Inflammatory macrophage (primary cell): Measurements from ENCODE around the gene OLIG1.

ENCODE experiments used
- DNase-seq, 2 donors: peaks; one replicate each; pipeline ENCODE4 v3.0.0-alpha.2; 2020 to 2022
- total RNA-seq, 18 experiments: gene quantifications; one replicate each; lab custom pipeline; 2026; ENCODE audit warnings: mixed read lengths in 6 of 18, inconsistent platforms in 2 of 18; lab: John Stamatoyannopoulos, UW

OLIG1 gene, protein sequence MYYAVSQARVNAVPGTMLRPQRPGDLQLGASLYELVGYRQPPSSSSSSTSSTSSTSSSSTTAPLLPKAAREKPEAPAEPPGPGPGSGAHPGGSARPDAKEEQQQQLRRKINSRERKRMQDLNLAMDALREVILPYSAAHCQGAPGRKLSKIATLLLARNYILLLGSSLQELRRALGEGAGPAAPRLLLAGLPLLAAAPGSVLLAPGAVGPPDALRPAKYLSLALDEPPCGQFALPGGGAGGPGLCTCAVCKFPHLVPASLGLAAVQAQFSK
- 0 to 1.2 (median 0.17) reads per million in 18 experiments for total RNA-seq

DNA sequence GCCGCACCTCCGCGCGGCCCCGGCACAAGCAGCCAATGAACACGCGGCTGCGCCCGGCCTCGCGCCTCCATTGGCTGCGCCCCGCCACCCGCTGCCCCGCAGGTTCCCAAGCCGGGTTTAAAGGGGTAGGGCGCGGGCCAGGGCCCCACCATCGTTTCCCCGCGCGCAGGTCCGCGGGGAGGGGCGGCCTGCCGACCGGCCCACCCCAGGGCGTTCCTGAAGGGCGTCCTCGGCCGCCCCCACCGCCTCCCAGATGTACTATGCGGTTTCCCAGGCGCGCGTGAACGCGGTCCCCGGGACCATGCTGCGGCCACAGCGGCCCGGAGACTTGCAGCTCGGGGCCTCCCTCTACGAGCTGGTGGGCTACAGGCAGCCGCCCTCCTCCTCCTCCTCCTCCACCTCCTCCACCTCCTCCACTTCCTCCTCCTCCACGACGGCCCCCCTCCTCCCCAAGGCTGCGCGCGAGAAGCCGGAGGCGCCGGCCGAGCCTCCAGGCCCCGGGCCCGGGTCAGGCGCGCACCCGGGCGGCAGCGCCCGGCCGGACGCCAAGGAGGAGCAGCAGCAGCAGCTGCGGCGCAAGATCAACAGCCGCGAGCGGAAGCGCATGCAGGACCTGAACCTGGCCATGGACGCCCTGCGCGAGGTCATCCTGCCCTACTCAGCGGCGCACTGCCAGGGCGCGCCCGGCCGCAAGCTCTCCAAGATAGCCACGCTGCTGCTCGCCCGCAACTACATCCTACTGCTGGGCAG, at the start of gene OLIG1:
Gene OLIG1, plus strand, starts transcription at position 148 of the 750 bp plus-strand sequence. Its CDS starts 106 bp downstream, at position 254.
- peak; percentile 47 to 66 for DNase-seq

DNA sequence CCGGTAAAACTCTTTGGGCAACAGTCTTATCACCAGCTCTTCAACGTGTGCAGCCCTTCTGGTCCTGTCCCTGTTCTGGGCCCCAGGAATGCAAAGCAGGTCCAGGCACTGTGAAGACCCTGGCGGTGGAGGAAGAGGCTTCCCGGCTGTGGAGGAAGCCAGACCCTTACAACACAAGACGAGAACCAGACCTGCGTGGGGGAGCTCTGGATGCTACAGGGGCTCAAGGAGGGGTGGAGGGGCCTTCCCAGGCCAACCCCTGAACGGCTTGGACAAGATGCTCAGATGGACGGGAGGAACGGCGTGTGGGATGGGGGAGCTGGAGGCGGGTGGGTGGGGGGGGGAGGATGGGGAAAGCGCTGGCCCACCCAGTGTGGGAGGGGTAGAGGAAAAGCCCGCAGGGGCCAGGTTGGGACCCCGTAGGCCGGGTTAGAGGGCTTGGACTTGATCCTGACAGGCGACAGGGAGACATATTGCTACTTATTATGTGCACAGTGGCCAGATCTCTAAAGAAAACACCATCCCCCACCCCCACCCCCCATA, 49.3 kb upstream of the OLIG1 start:
- no peak for DNase-seq

DNA sequence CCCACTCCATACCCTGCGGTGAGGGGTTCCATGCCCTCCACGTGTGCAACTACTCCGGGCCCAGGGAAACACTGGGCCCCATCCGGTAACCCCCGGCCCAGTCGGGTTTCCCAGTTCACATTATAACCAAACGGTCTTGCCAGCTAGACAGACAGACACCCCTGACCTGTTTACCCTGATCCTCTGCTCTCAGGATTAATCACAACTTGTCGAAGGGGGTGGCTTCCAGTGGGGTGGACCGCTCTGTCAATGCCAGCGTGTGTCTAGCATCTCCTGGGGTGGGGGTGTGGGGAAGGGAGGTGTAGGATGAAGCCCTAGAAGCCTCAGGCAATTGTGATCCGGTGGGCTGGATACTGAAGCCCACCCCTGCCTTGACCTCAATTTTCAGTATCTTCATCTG, 48.8 kb upstream of the OLIG1 start:
- no peak for DNase-seq

DNA sequence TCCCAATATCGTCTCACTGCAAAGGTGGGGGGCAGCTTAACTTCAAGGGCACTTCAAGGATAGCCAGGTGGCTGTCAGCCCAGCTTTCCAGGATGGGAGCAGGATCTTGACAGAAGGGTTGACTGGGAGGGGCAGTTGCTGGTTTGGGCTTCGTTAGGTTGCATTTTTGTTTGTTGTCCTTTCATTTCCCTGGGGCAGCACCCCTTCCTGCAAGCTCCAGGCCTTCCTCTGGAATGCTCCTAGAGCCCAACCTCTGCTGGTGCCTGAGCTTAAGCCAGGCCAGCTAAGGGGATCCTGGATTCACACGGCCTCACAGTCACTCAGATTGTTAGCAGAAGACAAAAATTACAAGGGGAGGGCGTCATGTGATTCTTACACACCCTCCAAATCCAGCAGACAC, 48.3 kb upstream of the OLIG1 start:
- DNase-seq = no peak

DNA sequence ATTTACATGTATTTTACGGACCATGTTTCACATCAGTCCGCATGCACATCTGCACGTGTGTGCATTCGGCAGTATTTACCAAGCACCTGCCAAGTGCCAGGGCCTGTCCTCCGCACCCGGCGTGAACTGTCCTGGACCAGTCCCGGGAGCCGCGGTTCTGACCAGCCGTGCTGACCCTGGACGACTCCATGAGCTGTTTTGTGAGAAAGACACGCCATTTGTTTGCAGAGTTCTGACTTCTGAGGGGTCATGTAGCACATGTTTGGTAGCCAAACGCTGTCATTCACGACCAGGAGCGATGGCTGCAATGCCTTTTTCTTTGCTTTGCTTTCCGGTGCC, 47.5 kb upstream of the OLIG1 start:
- no peak for DNase-seq

DNA sequence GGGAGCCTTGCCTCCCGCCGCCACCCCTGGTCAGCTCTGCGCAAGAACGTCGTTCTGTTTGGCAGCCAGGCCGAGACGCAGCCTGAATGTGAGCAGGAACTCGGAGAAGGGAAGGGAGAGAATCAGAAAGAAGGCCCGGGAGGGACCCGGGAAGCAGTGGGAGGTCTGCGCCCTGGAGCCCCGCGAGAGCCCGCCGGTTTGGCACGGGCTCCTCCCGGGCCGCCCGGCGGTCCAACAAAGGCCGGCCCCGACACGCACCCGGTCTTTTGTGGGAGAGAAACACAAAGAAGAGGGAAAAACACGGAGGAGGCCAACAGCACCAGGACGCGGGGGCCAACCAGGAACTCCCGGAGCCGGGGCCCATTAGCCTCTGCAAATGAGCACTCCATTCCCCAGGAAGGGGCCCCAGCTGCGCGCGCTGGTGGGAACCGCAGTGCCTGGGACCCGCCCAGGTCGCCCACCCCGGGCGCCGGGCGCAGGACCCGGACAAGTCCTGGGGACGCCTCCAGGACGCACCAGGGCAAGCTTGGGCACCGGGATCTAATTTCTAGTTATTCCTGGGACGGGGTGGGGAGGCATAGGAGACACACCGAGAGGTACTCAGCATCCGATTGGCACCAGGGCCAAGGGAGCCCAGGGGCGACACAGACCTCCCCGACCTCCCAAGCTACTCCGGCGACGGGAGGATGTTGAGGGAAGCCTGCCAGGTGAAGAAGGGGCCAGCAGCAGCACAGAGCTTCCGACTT, 46.9 kb upstream of the OLIG1 start:
- peak in 1 of 2 donors; percentile 29 for DNase-seq

DNA sequence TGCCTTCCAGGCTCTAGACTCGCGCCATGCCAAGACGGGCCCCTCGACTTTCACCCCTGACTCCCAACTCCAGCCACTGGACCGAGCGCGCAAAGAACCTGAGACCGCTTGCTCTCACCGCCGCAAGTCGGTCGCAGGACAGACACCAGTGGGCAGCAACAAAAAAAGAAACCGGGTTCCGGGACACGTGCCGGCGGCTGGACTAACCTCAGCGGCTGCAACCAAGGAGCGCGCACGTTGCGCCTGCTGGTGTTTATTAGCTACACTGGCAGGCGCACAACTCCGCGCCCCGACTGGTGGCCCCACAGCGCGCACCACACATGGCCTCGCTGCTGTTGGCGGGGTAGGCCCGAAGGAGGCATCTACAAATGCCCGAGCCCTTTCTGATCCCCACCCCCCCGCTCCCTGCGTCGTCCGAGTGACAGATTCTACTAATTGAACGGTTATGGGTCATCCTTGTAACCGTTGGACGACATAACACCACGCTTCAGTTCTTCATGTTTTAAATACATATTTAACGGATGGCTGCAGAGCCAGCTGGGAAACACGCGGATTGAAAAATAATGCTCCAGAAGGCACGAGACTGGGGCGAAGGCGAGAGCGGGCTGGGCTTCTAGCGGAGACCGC, 46.3 kb upstream of the OLIG1 start:
- DNase-seq = peak; percentile 15 to 31

DNA sequence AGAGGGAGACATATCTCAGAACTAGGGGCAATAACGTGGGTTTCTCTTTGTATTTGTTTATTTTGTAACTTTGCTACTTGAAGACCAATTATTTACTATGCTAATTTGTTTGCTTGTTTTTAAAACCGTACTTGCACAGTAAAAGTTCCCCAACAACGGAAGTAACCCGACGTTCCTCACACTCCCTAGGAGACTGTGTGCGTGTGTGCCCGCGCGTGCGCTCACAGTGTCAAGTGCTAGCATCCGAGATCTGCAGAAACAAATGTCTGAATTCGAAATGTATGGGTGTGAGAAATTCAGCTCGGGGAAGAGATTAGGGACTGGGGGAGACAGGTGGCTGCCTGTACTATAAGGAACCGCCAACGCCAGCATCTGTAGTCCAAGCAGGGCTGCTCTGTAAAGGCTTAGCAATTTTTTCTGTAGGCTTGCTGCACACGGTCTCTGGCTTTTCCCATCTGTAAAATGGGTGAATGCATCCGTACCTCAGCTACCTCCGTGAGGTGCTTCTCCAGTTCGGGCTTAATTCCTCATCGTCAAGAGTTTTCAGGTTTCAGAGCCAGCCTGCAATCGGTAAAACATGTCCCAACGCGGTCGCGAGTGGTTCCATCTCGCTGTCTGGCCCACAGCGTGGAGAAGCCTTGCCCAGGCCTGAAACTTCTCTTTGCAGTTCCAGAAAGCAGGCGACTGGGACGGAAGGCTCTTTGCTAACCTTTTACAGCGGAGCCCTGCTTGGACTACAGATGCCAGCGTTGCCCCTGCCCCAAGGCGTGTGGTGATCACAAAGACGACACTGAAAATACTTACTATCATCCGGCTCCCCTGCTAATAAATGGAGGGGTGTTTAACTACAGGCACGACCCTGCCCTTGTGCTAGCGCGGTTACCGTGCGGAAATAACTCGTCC, 45.5 kb upstream of the OLIG1 start:
- DNase-seq = peak; percentile 29 to 39

DNA sequence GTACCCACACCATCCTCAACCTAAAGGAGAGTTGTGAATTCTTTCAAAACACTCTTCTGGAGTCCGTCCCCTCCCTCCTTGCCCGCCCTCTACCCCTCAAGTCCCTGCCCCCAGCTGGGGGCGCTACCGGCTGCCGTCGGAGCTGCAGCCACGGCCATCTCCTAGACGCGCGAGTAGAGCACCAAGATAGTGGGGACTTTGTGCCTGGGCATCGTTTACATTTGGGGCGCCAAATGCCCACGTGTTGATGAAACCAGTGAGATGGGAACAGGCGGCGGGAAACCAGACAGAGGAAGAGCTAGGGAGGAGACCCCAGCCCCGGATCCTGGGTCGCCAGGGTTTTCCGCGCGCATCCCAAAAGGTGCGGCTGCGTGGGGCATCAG, 44.8 kb upstream of the OLIG1 start:
- no peak for DNase-seq

DNA sequence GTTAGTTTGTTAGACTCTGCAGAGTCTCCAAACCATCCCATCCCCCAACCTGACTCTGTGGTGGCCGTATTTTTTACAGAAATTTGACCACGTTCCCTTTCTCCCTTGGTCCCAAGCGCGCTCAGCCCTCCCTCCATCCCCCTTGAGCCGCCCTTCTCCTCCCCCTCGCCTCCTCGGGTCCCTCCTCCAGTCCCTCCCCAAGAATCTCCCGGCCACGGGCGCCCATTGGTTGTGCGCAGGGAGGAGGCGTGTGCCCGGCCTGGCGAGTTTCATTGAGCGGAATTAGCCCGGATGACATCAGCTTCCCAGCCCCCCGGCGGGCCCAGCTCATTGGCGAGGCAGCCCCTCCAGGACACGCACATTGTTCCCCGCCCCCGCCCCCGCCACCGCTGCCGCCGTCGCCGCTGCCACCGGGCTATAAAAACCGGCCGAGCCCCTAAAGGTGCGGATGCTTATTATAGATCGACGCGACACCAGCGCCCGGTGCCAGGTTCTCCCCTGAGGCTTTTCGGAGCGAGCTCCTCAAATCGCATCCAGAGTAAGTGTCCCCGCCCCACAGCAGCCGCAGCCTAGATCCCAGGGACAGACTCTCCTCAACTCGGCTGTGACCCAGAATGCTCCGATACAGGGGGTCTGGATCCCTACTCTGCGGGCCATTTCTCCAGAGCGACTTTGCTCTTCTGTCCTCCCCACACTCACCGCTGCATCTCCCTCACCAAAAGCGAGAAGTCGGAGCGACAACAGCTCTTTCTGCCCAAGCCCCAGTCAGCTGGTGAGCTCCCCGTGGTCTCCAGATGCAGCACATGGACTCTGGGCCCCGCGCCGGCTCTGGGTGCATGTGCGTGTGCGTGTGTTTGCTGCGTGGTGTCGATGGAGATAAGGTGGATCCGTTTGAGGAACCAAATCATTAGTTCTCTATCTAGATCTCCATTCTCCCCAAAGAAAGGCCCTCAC, 44.2 kb upstream of the OLIG1 start, which contains the start of gene OLIG2:
Gene OLIG2, plus strand, starts transcription at position 447 of the 954 bp plus-strand sequence. CDS start 928 bp downstream, outside the sequence.
- peak in 1 of 2 donors; percentile 35 for DNase-seq

DNA sequence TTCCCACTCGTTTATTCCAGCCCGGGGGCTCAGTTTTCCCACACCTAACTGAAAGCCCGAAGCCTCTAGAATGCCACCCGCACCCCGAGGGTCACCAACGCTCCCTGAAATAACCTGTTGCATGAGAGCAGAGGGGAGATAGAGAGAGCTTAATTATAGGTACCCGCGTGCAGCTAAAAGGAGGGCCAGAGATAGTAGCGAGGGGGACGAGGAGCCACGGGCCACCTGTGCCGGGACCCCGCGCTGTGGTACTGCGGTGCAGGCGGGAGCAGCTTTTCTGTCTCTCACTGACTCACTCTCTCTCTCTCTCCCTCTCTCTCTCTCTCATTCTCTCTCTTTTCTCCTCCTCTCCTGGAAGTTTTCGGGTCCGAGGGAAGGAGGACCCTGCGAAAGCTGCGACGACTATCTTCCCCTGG, 43.5 kb upstream of the OLIG1 start:
- DNase-seq = no peak

DNA sequence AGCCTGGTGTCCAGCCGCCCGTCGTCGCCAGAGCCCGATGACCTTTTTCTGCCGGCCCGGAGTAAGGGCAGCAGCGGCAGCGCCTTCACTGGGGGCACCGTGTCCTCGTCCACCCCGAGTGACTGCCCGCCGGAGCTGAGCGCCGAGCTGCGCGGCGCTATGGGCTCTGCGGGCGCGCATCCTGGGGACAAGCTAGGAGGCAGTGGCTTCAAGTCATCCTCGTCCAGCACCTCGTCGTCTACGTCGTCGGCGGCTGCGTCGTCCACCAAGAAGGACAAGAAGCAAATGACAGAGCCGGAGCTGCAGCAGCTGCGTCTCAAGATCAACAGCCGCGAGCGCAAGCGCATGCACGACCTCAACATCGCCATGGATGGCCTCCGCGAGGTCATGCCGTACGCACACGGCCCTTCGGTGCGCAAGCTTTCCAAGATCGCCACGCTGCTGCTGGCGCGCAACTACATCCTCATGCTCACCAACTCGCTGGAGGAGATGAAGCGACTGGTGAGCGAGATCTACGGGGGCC, 43.0 kb upstream of the OLIG1 start:
- DNase-seq = no peak

DNA sequence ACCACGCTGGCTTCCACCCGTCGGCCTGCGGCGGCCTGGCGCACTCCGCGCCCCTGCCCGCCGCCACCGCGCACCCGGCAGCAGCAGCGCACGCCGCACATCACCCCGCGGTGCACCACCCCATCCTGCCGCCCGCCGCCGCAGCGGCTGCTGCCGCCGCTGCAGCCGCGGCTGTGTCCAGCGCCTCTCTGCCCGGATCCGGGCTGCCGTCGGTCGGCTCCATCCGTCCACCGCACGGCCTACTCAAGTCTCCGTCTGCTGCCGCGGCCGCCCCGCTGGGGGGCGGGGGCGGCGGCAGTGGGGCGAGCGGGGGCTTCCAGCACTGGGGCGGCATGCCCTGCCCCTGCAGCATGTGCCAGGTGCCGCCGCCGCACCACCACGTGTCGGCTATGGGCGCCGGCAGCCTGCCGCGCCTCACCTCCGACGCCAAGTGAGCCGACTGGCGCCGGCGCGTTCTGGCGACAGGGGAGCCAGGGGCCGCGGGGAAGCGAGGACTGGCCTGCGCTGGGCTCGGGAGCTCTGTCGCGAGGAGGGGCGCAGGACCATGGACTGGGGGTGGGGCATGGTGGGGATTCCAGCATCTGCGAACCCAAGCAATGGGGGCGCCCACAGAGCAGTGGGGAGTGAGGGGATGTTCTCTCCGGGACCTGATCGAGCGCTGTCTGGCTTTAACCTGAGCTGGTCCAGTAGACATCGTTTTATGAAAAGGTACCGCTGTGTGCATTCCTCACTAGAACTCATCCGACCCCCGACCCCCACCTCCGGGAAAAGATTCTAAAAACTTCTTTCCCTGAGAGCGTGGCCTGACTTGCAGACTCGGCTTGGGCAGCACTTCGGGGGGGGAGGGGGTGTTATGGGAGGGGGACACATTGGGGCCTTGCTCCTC, 42.3 kb upstream of the OLIG1 start:
- DNase-seq = no peak

DNA sequence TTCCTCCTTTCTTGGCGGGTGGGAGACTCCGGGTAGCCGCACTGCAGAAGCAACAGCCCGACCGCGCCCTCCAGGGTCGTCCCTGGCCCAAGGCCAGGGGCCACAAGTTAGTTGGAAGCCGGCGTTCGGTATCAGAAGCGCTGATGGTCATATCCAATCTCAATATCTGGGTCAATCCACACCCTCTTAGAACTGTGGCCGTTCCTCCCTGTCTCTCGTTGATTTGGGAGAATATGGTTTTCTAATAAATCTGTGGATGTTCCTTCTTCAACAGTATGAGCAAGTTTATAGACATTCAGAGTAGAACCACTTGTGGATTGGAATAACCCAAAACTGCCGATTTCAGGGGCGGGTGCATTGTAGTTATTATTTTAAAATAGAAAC, 41.7 kb upstream of the OLIG1 start:
- DNase-seq = no peak

DNA sequence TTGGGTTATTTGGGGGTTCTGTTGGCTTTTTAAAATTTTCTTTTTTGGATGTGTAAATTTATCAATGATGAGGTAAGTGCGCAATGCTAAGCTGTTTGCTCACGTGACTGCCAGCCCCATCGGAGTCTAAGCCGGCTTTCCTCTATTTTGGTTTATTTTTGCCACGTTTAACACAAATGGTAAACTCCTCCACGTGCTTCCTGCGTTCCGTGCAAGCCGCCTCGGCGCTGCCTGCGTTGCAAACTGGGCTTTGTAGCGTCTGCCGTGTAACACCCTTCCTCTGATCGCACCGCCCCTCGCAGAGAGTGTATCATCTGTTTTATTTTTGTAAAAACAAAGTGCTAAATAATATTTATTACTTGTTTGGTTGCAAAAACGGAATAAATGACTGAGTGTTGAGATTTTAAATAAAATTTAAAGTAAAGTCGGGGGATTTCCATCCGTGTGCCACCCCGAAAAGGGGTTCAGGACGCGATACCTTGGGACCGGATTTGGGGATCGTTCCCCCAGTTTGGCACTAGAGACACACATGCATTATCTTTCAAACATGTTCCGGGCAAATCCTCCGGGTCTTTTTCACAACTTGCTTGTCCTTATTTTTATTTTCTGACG, 41.1 kb upstream of the OLIG1 start:
- DNase-seq = peak; percentile 28 to 48

DNA sequence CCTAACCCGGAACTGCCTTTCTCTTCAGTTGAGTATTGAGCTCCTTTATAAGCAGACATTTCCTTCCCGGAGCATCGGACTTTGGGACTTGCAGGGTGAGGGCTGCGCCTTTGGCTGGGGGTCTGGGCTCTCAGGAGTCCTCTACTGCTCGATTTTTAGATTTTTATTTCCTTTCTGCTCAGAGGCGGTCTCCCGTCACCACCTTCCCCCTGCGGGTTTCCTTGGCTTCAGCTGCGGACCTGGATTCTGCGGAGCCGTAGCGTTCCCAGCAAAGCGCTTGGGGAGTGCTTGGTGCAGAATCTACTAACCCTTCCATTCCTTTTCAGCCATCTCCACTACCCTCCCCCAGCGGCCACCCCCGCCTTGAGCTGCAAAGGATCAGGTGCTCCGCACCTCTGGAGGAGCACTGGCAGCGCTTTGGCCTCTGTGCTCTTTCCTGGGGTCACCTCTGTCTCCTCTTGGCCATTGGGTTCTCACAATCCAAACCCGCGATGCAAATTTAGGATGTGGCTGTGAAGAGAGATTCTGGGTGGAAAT, 40.5 kb upstream of the OLIG1 start:
- DNase-seq = no peak

DNA sequence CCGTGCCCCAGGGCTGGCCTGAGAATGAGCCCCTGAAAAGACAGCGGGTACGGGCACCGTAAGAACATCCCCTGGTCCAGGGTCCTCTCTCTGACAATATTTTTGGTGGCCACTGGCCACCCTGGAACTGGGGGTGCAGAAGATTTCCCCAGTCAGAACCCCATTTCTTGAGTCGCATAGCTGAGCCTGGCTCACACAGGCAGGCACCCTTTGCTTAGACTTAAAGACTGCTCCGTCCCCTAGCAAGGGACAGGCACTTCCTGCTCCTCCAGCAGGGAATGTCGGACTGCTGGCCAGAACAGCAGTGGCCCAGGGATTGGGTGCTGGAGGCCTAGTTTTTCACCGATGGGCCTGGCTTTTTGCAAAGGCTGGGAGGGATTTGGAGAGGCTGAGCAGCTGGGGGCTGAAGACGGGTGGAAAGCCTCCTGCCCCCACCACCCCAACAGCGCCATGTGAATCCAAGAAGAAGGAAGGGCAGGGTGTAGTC, 39.9 kb upstream of the OLIG1 start:
- DNase-seq = no peak

DNA sequence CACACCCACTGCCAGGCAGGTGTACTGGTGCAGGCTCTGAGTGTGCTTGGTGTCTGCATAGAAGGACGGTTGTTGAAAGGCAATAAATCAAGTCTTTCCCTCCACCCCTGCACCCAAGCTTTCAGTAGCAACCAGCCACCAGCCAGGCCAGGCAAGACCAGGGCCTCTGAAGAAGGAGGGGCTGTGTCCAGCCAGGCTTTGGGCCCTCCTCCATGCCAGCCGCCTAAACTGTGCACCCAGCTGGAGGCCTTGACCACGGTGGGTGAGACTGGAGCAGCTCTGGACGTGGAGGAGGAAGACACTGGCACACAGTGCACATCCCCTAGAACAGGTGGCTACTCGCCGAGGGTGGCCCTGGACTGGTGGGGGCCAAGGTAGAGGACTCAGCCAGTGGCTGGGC, 39.3 kb upstream of the OLIG1 start:
- DNase-seq = no peak
